Transverse colon (tissue), 3 donors: Measurements from ENCODE around the gene CMTM1.

Experiments
- EP300 ChIP-seq: sonication (generic); formaldehyde crosslinking; IDR thresholded peaks from one replicate; pipeline ENCODE4 v1.6.1; 2017; ENCODE audit warnings: antibody characterized with exemption, low read depth
- POLR2A ChIP-seq: fragments of 450-650 bp; IDR thresholded peaks from one replicate; pipeline ENCODE4 v1.6.1; 2016; ENCODE audit warnings: antibody characterized with exemption, mild to moderate bottlenecking, moderate library complexity
- POLR2AphosphoS5 ChIP-seq, 3 donors: sonication (generic); formaldehyde crosslinking; IDR thresholded peaks; one replicate each; pipeline ENCODE4 v1.6.1; 2016; ENCODE audit warnings: antibody characterized with exemption in 3 of 3

DNA sequence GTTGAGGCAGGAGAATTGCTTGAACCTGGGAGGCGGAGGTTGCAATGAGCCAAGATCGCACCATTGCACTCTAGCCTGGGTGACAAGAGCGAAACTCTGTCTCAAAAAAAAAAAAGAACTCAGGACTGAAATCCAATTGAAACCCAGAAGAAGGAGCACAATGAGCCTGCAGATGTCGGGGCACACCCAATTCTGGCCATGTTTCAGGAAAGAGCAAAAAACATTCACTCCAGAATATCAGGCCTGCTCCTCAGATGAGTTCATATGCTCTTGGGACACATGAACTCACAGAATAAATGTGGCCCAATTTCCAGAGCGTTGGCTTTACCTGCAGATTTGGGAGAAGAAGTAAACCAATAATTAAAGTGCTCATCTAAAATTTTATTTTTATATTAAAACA lies 10.1 kb downstream of the CMTM1 start:
- no peak for TF ChIP-seq POLR2A
- TF ChIP-seq EP300, result no peak
- no peak for TF ChIP-seq POLR2AphosphoS5 (IDR thresholded peaks at IDR 0.05)
